ENCODE results near the gene TNN. TPM values are rescaled to one million over a fixed set of nuclear protein-coding genes. Genes with fewer than 3 reads are reported as not detected.

Gene TNN
- total RNA-seq, 2 donors from 2014 or later = 0.09 TPM; not detected in 1

DNA sequence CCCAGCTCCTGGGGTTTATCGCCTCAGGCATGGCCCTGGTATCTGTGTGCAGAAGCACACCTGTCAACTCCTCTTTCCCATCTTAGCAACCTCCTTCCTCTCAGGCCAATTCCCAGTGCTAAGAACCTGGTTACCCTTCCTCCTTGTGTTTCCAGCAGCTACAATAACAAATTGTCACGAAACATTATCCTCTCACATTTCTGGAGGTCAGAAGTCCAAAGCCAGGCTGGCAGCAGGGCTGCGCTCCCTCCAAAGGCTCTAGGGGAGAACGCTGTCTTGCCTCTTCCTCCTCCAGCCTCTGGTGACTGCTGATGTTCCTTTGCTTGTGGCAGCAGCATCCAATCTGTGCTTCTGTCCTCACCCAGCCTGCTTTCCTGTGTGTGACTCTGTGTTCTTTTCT, 33.7 kb upstream of the TNN start:
- DNase-seq = no peak
- H3K9ac ChIP-seq (ENCODE audit: extremely low read depth, low read length, poor library complexity, severe bottlenecking) = no peak overlapping the region
- Mint-ChIP-seq H3K27ac (no peak overlapping the region), H3K4me1 (peaks cover 2% of the 10 kb centered on the region), H3K9me3 (no peaks in the 10 kb centered on the region), H3K4me3 (no peak overlapping the region), H3K36me3 (ENCODE audit: low read depth) (no peaks in the 10 kb centered on the region), H3K27me3 (ENCODE audit: insufficient read depth) (no peaks in the 10 kb centered on the region)
- H3K27me3 ChIP-seq (ENCODE audit: control insufficient read depth, insufficient read depth, low read length, poor library complexity, severe bottlenecking) = no peaks in the 10 kb centered on the region
- H3K27ac ChIP-seq (ENCODE audit: low read depth, low read length) = no peak overlapping the region
- TF ChIP-seq, protein P1, sequence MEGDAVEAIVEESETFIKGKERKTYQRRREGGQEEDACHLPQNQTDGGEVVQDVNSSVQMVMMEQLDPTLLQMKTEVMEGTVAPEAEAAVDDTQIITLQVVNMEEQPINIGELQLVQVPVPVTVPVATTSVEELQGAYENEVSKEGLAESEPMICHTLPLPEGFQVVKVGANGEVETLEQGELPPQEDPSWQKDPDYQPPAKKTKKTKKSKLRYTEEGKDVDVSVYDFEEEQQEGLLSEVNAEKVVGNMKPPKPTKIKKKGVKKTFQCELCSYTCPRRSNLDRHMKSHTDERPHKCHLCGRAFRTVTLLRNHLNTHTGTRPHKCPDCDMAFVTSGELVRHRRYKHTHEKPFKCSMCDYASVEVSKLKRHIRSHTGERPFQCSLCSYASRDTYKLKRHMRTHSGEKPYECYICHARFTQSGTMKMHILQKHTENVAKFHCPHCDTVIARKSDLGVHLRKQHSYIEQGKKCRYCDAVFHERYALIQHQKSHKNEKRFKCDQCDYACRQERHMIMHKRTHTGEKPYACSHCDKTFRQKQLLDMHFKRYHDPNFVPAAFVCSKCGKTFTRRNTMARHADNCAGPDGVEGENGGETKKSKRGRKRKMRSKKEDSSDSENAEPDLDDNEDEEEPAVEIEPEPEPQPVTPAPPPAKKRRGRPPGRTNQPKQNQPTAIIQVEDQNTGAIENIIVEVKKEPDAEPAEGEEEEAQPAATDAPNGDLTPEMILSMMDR (conservative IDR thresholded peaks at IDR 0.05) = no peak
- H3K4me3 ChIP-seq (ENCODE audit: low read length) = no peak overlapping the region
- no peaks in the 10 kb centered on the region for H3K9me3 ChIP-seq (ENCODE audit: control insufficient read depth, low read length)
- H3K36me3 ChIP-seq (ENCODE audit: control insufficient read depth, insufficient read depth, low read length) = no peaks in the 10 kb centered on the region
- H3K4me1 ChIP-seq (ENCODE audit: control insufficient read depth, insufficient read depth, low read length) = no peaks in the 10 kb centered on the region
- WGBS, 2 experiments (ENCODE audit: insufficient coverage in 1 of 2, insufficient read length in 1 of 2) = 90 to 92% methylated on average over 2 to 4 of the region's 4 CpGs

DNA sequence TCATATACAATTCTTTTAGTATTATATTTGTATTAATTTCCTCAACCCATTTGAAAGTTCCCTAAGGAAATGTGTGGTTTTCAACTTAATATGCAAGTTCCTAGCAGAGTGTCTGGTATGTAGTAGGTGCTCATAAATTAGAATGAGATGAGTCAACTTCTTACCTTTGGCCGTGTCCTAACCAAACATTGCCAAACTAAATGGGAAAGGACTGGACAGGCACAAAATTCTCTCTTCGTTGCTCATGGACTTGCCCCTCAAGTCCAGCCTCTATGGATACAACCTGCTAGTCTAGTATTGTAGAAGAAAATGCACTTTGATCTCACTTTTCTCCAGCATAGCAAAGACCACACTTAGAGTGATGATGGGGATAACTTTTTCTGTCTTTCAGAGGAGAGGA, 32.9 kb upstream of the TNN start:
- Mint-ChIP-seq H3K4me3 (no peak overlapping the region), H3K27ac (no peak overlapping the region), H3K9me3 (no peaks in the 10 kb centered on the region), H3K36me3 (ENCODE audit: low read depth) (no peaks in the 10 kb centered on the region), H3K27me3 (ENCODE audit: insufficient read depth) (no peaks in the 10 kb centered on the region), H3K4me1 (no peaks in the 10 kb centered on the region)
- Histone ChIP-seq H3K27ac (ENCODE audit: low read depth, low read length) (no peak overlapping the region), H3K27me3 (ENCODE audit: control insufficient read depth, insufficient read depth, low read length, poor library complexity, severe bottlenecking) (no peaks in the 10 kb centered on the region), H3K9me3 (ENCODE audit: control insufficient read depth, low read length) (no peaks in the 10 kb centered on the region), H3K4me3 (ENCODE audit: low read length) (no peak overlapping the region), H3K4me1 (ENCODE audit: control insufficient read depth, insufficient read depth, low read length) (no peaks in the 10 kb centered on the region), H3K36me3 (ENCODE audit: control insufficient read depth, insufficient read depth, low read length) (no peaks in the 10 kb centered on the region), H3K9ac (ENCODE audit: extremely low read depth, low read length, poor library complexity, severe bottlenecking) (no peak overlapping the region)
- no peak for DNase-seq
- TF ChIP-seq, protein P1 (conservative IDR thresholded peaks at IDR 0.05) = no peak
- 60 to 90% methylated on average over 1 to 2 of the region's 2 CpGs for WGBS, 2 experiments (ENCODE audit: insufficient coverage in 1 of 2, insufficient read length in 1 of 2)

DNA sequence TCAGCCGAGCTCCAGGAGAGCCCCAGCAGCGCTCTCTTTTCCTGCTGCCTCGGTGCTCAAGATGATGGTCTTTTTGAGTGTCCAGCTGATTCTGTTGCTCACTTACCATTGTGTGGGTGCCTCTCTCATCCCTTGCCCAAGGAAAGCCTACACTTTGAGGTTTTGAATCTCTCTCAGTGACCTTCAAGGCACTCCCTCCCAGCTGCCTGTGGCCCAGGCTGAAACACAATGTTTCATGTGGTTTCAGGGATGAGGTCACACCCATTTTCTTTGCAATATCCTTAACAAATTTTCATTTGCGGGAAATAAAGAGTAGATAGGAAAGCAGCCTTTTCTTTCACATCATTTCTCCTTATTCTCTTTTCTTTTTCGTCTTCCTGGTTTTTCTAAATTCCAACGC, 31.8 kb upstream of the TNN start:
- Histone ChIP-seq H3K9me3 (ENCODE audit: control insufficient read depth, low read length) (no peaks in the 10 kb centered on the region), H3K27ac (ENCODE audit: low read depth, low read length) (no peak overlapping the region), H3K27me3 (ENCODE audit: control insufficient read depth, insufficient read depth, low read length, poor library complexity, severe bottlenecking) (no peaks in the 10 kb centered on the region), H3K4me1 (ENCODE audit: control insufficient read depth, insufficient read depth, low read length) (no peaks in the 10 kb centered on the region), H3K9ac (ENCODE audit: extremely low read depth, low read length, poor library complexity, severe bottlenecking) (no peak overlapping the region), H3K4me3 (ENCODE audit: low read length) (no peak overlapping the region), H3K36me3 (ENCODE audit: control insufficient read depth, insufficient read depth, low read length) (no peaks in the 10 kb centered on the region)
- Mint-ChIP-seq H3K27ac (no peak overlapping the region), H3K9me3 (no peaks in the 10 kb centered on the region), H3K27me3 (ENCODE audit: insufficient read depth) (no peaks in the 10 kb centered on the region), H3K36me3 (ENCODE audit: low read depth) (no peaks in the 10 kb centered on the region), H3K4me1 (no peaks in the 10 kb centered on the region), H3K4me3 (no peak overlapping the region)
- WGBS, 2 experiments (ENCODE audit: insufficient coverage in 1 of 2, insufficient read length in 1 of 2) = 87 to 91% methylated on average over 3 to 6 of the region's 6 CpGs
- TF ChIP-seq, protein P1 (conservative IDR thresholded peaks at IDR 0.05) = no peak
- DNase-seq = no peak

Data from endodermal cell (in vitro differentiated cells).